H9 (cell line): ENCODE data around the gene CTPS2. TPM values are rescaled to one million over a fixed set of nuclear protein-coding genes. Genes with fewer than 3 reads are reported as not detected.
A peak's percentile ranks its signal among the peaks of the same experiment; 100 is the strongest.

ENCODE experiments used
- DNase-seq: peaks from one replicate; pipeline ENCODE4 v3.0.0-alpha.2; 2017
- H2AFZ ChIP-seq: one replicate; pipeline ENCODE4 v1.6.1; 2013; ENCODE audit warnings: mild to moderate bottlenecking, low read length, control low read depth, moderate library complexity
- H2AK5ac ChIP-seq: 2 replicates; pipeline ENCODE4 v1.6.1; 2013; ENCODE audit warnings: low read length, control low read depth, mixed read lengths; ENCODE audit not compliant: insufficient read length
- H2BK120ac ChIP-seq: one replicate; pipeline ENCODE4 v1.6.1; 2013; ENCODE audit warnings: low read depth, mild to moderate bottlenecking, low read length, control low read depth, inconsistent platforms; ENCODE audit not compliant: poor library complexity, severe bottlenecking
- H2BK12ac ChIP-seq: 2 replicates; pipeline ENCODE4 v1.6.1; 2013; ENCODE audit warnings: low read length, control low read depth, mixed read lengths, low read depth; ENCODE audit not compliant: insufficient read length
- H2BK15ac ChIP-seq: 2 replicates; pipeline ENCODE4 v1.6.1; 2013; ENCODE audit warnings: low read depth, low read length, control low read depth
- H2BK20ac ChIP-seq: one replicate; pipeline ENCODE4 v1.6.1; 2013; ENCODE audit warnings: low read depth, mild to moderate bottlenecking, low read length, control low read depth, inconsistent platforms; ENCODE audit not compliant: poor library complexity, severe bottlenecking
- H2BK5ac ChIP-seq: 2 replicates; pipeline ENCODE4 v1.6.1; 2013; ENCODE audit warnings: low read length, control low read depth, mixed read lengths; ENCODE audit not compliant: insufficient read length
- H3K14ac ChIP-seq: 2 replicates; pipeline ENCODE4 v1.6.1; 2013; ENCODE audit warnings: low read length, control low read depth; ENCODE audit not compliant: insufficient read depth
- H3K18ac ChIP-seq: 2 replicates; pipeline ENCODE4 v1.6.1; 2013; ENCODE audit warnings: low read depth, mild to moderate bottlenecking, mixed read lengths, low read length, control low read depth; ENCODE audit not compliant: insufficient read length
- H3K23ac ChIP-seq: 2 replicates; pipeline ENCODE4 v1.6.1; 2013; ENCODE audit warnings: low read length, control low read depth, mixed read lengths, low read depth; ENCODE audit not compliant: insufficient read length
- H3K23me2 ChIP-seq: 2 replicates; pipeline ENCODE4 v1.6.1; 2013; ENCODE audit warnings: low read depth, mild to moderate bottlenecking, mixed read lengths, low read length, control low read depth; ENCODE audit not compliant: insufficient read length, poor library complexity, severe bottlenecking
- H3K27ac ChIP-seq: 2 replicates; pipeline ENCODE4 v1.5.1; 2013; ENCODE audit warnings: low read length, control low read depth, mixed read lengths, low read depth; ENCODE audit not compliant: insufficient read length
- H3K27me3 ChIP-seq: 2 replicates; pipeline ENCODE4 v1.6.1; 2013; ENCODE audit warnings: low read length, control low read depth, inconsistent platforms; ENCODE audit not compliant: insufficient read depth
- H3K4ac ChIP-seq: 2 replicates; pipeline ENCODE4 v1.6.1; 2013; ENCODE audit warnings: low read depth, mild to moderate bottlenecking, control low read depth, inconsistent platforms, low read length, moderate library complexity
- H3K4me1 ChIP-seq: 2 replicates; pipeline ENCODE4 v1.6.1; 2013; ENCODE audit warnings: low read length, control low read depth, inconsistent platforms; ENCODE audit not compliant: insufficient read depth
- H3K4me2 ChIP-seq: 2 replicates; pipeline ENCODE4 v1.6.1; 2013; ENCODE audit warnings: low read length, control low read depth, mixed read lengths; ENCODE audit not compliant: insufficient read length, insufficient read depth
- H3K56ac ChIP-seq: 2 replicates; pipeline ENCODE4 v1.6.1; 2013; ENCODE audit warnings: low read depth, mild to moderate bottlenecking, mixed read lengths, low read length, control low read depth; ENCODE audit not compliant: insufficient read length
- H3K79me1 ChIP-seq: 2 replicates; pipeline ENCODE4 v1.6.1; 2013; ENCODE audit warnings: low read depth, mild to moderate bottlenecking, moderate library complexity, low read length, control low read depth, inconsistent platforms; ENCODE audit not compliant: insufficient read depth, poor library complexity, severe bottlenecking
- H3K79me2 ChIP-seq: 2 replicates; pipeline ENCODE4 v1.6.1; 2013; ENCODE audit warnings: low read length, control low read depth, inconsistent platforms; ENCODE audit not compliant: insufficient read depth
- H3K9ac ChIP-seq: 2 replicates; pipeline ENCODE4 v1.6.1; 2013; ENCODE audit warnings: low read length, control low read depth, mixed read lengths; ENCODE audit not compliant: insufficient read length; ENCODE audit errors: extremely low read depth
- H3K9me3 ChIP-seq: one replicate; pipeline ENCODE4 v1.6.1; 2013; ENCODE audit warnings: low read depth, low read length, inconsistent platforms; ENCODE audit not compliant: control insufficient read depth
- H3T11ph ChIP-seq: one replicate; pipeline ENCODE4 v1.6.1; 2013; ENCODE audit warnings: mild to moderate bottlenecking, low read length, control low read depth, inconsistent platforms
- H4K20me1 ChIP-seq: one replicate; pipeline ENCODE4 v1.6.1; 2013; ENCODE audit not compliant: control insufficient read depth, insufficient read length, insufficient read depth
- H4K5ac ChIP-seq: 2 replicates; pipeline ENCODE4 v1.6.1; 2013; ENCODE audit warnings: low read depth, mild to moderate bottlenecking, mixed read lengths, low read length, control low read depth; ENCODE audit not compliant: insufficient read length
- H4K8ac ChIP-seq: replicated peaks from 2 replicates; pipeline ENCODE4 v1.6.1; 2013; ENCODE audit warnings: low read length, control low read depth, mixed read lengths, low read depth; ENCODE audit not compliant: insufficient read length
- H4K91ac ChIP-seq: 2 replicates; pipeline ENCODE4 v1.6.1; 2013; ENCODE audit warnings: low read depth, mild to moderate bottlenecking, moderate library complexity, mixed read lengths, low read length, control low read depth; ENCODE audit not compliant: insufficient read length
- H3K27ac Mint-ChIP-seq, 3 experiments: 2 replicates in 2 of 3; 3 replicates in 1 of 3; pipeline ENCODE4 v1.8.0; 2020 to 2021; ENCODE audit warnings: mixed read lengths in 3 of 3, mild to moderate bottlenecking in 1 of 3, moderate library complexity in 1 of 3
- H3K27me3 Mint-ChIP-seq: 2 replicates; pipeline ENCODE4 v1.8.0; 2021; ENCODE audit warnings: low read depth, mild to moderate bottlenecking, moderate library complexity, mixed read lengths
- H3K36me3 Mint-ChIP-seq, 3 experiments: 2 replicates in 2 of 3; 3 replicates in 1 of 3; pipeline ENCODE4 v1.8.0; 2020 to 2021; ENCODE audit warnings: low read depth in 3 of 3, mixed read lengths in 3 of 3; ENCODE audit not compliant: insufficient read depth in 1 of 3
- H3K4me1 Mint-ChIP-seq, 2 experiments: 2 replicates each; pipeline ENCODE4 v1.8.0; 2020; ENCODE audit warnings: mixed read lengths in 2 of 2
- H3K4me3 Mint-ChIP-seq, 2 experiments: 2 replicates in 1 of 2; 3 replicates in 1 of 2; pipeline ENCODE4 v1.8.0; 2020 to 2021; ENCODE audit warnings: mild to moderate bottlenecking in 2 of 2, mixed read lengths in 2 of 2, moderate library complexity in 1 of 2
- H3K9me3 Mint-ChIP-seq, 2 experiments: 2 replicates in 1 of 2; 3 replicates in 1 of 2; pipeline ENCODE4 v1.8.0; 2020; ENCODE audit warnings: mild to moderate bottlenecking in 2 of 2, mixed read lengths in 2 of 2, moderate library complexity in 1 of 2
- CTCF ChIP-seq: fragments of 200-600 bp; sonication (generic); conservative IDR thresholded peaks from 3 replicates; pipeline ENCODE4 v1.8.0; 2021; ENCODE audit warnings: antibody characterized with exemption, mild to moderate bottlenecking
- WGBS: extraction: QIAGEN DNeasy Blood & Tissue Kit; methylation state at CpG from one replicate; pipeline ENCODE4 v1.1.7; 2013; ENCODE audit warnings: missing lambda C conversion rate, low lambda C conversion rate, mixed read lengths; ENCODE audit not compliant: insufficient read length; ENCODE audit errors: extremely low coverage; 5-methylcytosine and 5-hydroxymethylcytosine counted together
- total RNA-seq: library from RNA; stranded (reverse); gene quantifications from 2 replicates; pipeline ENCODE4 v1.2.1, GENCODE V29; 2021

The CTPS2 gene
- total RNA-seq, 1 experiment from 2014 or later = 69.7 TPM

GRCh38 chrX:16589211-16589610 lies 123.3 kb downstream of the CTPS2 start:
- Mint-ChIP-seq H3K27me3 (no peaks in the 10 kb centered on the region; the same call in 1 of the 2 replicates), H3K36me3 (peaks cover 58 to 76% (median 67%) of the 10 kb centered on the region in 3 experiments), H3K27ac (peak overlapping the region; percentile 27 to 36 (median 34); a peak in 6 of 7 replicates), H3K9me3 (peaks cover 0 to 5% of the 10 kb centered on the region in 2 experiments; a peak in 1 of 5 replicates), H3K4me1 (peaks cover 50 to 67% of the 10 kb centered on the region in 2 experiments), H3K4me3 (no peak overlapping the region)
- Histone ChIP-seq H2AK5ac (no peak overlapping the region), H3K18ac (no peak overlapping the region), H3K14ac (no peak overlapping the region), H4K8ac (no peak overlapping the region), H3K23ac (no peak overlapping the region), H3K4me2 (no peak overlapping the region), H4K20me1 (no peaks in the 10 kb centered on the region), H3K27ac (no peak overlapping the region), H3K23me2 (no peaks in the 10 kb centered on the region), H4K91ac (no peak overlapping the region), H3K27me3 (no peaks in the 10 kb centered on the region), H2AFZ (no peak overlapping the region), H3K9ac (no peak overlapping the region), H3K79me1 (no peaks in the 10 kb centered on the region), H2BK15ac (no peak overlapping the region), H3K4me1 (peaks cover 14% of the 10 kb centered on the region; the same call in 1 of the 2 replicates), H2BK5ac (no peak overlapping the region), H3K4ac (no peak overlapping the region), H3K79me2 (no peaks in the 10 kb centered on the region), H3T11ph (no peak overlapping the region), H4K5ac (no peak overlapping the region), H3K56ac (no peak overlapping the region), H2BK12ac (no peak overlapping the region), H3K9me3 (no peaks in the 10 kb centered on the region), H2BK20ac (no peak overlapping the region), H2BK120ac (no peak overlapping the region)
- WGBS = no CpG with 5 or more reads among the region's 2 CpGs
- DNase-seq = no peak
- no peak for TF ChIP-seq CTCF
